ENCODE results near the gene FABP2. TPM values are rescaled to one million over a fixed set of nuclear protein-coding genes. Genes with fewer than 3 reads are reported as not detected.
"Not testable (repeated sequence)": the region's sequence is repeated elsewhere in the genome, so short reads cannot be mapped to it uniquely, and the experiment has no call there.

Gene FABP2
- not detected for polyA plus RNA-seq (2013)

- CTCF ChIA-PET = interaction anchor here (1.1 to 1.3 kb wide), 3 partner anchors 11 to 730 kb away, joined by 3 to 4 read pairs (median 4); no protein-coding TSS in a partner anchor
- no peak for DNase-seq
- H3K27me3 ChIP-seq (replicated peaks in 2 of 5; ENCODE audit: control insufficient read depth in 4 of 5, insufficient read depth in 5 of 5, low read length in 4 of 5) = peaks cover 0 to 3% (median 0%) of the 10 kb centered on the region in 5 experiments
- no peak within 1 kb of the TSS for H3K4me3 ChIP-seq (ENCODE audit: control insufficient read depth in 1 of 7, extremely low read depth in 1 of 7, insufficient read depth in 4 of 7, low read depth in 2 of 7, low read length in 6 of 7)
- H3K4me1 ChIP-seq (ENCODE audit: control extremely low read depth in 1 of 4, control insufficient read depth in 4 of 4, insufficient read depth in 4 of 4, low read length in 3 of 4) = no peaks in the 10 kb centered on the region
- 100% methylated on average over 2 of the region's 6 CpGs for WGBS (ENCODE audit: insufficient coverage)
- no peak within 1 kb of the TSS for H3K27ac ChIP-seq (ENCODE audit: insufficient read depth in 1 of 2, low read depth in 1 of 2, low read length in 2 of 2, poor library complexity in 1 of 2, severe bottlenecking in 2 of 2)
- POLR2A ChIA-PET = no interaction called here
- no peaks in the 10 kb centered on the region for H3K9me3 ChIP-seq (ENCODE audit: control extremely low read depth in 1 of 5, control insufficient read depth in 4 of 5, insufficient read depth in 2 of 5, low read depth in 1 of 5, low read length in 4 of 5)
- H3K36me3 ChIP-seq (ENCODE audit: control insufficient read depth in 4 of 4, insufficient read depth in 4 of 4, low read length in 3 of 4) = no peaks in the 10 kb centered on the region
Measured at GRCh38 chr4:119321921-119322687, at the start of gene FABP2. Gene FABP2, minus strand, starts transcription at chr4:119322138. Its CDS starts 36 bp downstream, at chr4:119322102.

- H3K27ac ChIP-seq (ENCODE audit: insufficient read depth in 1 of 2, low read depth in 1 of 2, low read length in 2 of 2, poor library complexity in 1 of 2, severe bottlenecking in 2 of 2); H3K36me3 ChIP-seq (ENCODE audit: control insufficient read depth in 4 of 4, insufficient read depth in 4 of 4, low read length in 3 of 4); H3K4me3 ChIP-seq (ENCODE audit: control insufficient read depth in 1 of 7, extremely low read depth in 1 of 7, insufficient read depth in 4 of 7, low read depth in 2 of 7, low read length in 6 of 7); CTCF ChIA-PET; H3K9me3 ChIP-seq (ENCODE audit: control extremely low read depth in 1 of 5, control insufficient read depth in 4 of 5, insufficient read depth in 2 of 5, low read depth in 1 of 5, low read length in 4 of 5); POLR2A ChIA-PET; H3K27me3 ChIP-seq (replicated peaks in 2 of 5; ENCODE audit: control insufficient read depth in 4 of 5, insufficient read depth in 5 of 5, low read length in 4 of 5): not testable (repeated sequence)
- WGBS (ENCODE audit: insufficient coverage) = no CpG with 5 or more reads among the region's 3 CpGs
- H3K4me1 ChIP-seq (ENCODE audit: control extremely low read depth in 1 of 4, control insufficient read depth in 4 of 4, insufficient read depth in 4 of 4, low read length in 3 of 4) = peaks cover 3 to 11% (median 8%) of the 10 kb centered on the region in 4 experiments
- peak in 1 of 3 donors; percentile 0 for DNase-seq
Measured at GRCh38 chr4:119370951-119371683, 49.2 kb upstream of the FABP2 start.

GRCh38 chr4:119370392-119370791, 48.5 kb upstream of the FABP2 start:
- H3K9me3 ChIP-seq (ENCODE audit: control extremely low read depth in 1 of 5, control insufficient read depth in 4 of 5, insufficient read depth in 2 of 5, low read depth in 1 of 5, low read length in 4 of 5); H3K4me3 ChIP-seq (ENCODE audit: control insufficient read depth in 1 of 7, extremely low read depth in 1 of 7, insufficient read depth in 4 of 7, low read depth in 2 of 7, low read length in 6 of 7); POLR2A ChIA-PET; H3K36me3 ChIP-seq (ENCODE audit: control insufficient read depth in 4 of 4, insufficient read depth in 4 of 4, low read length in 3 of 4); H3K27me3 ChIP-seq (replicated peaks in 2 of 5; ENCODE audit: control insufficient read depth in 4 of 5, insufficient read depth in 5 of 5, low read length in 4 of 5); H3K27ac ChIP-seq (ENCODE audit: insufficient read depth in 1 of 2, low read depth in 1 of 2, low read length in 2 of 2, poor library complexity in 1 of 2, severe bottlenecking in 2 of 2); CTCF ChIA-PET: not testable (repeated sequence)
- no CpG with 5 or more reads among the region's 5 CpGs for WGBS (ENCODE audit: insufficient coverage)
- peak; percentile 77 to 94 (median 93) for DNase-seq
- peaks cover 3 to 11% (median 8%) of the 10 kb centered on the region in 4 experiments for H3K4me1 ChIP-seq (ENCODE audit: control extremely low read depth in 1 of 4, control insufficient read depth in 4 of 4, insufficient read depth in 4 of 4, low read length in 3 of 4)

GRCh38 chr4:119366802-119367201, 44.9 kb upstream of the FABP2 start:
- WGBS (ENCODE audit: insufficient coverage) = 67% methylated on average over 3 of the region's 7 CpGs
- H3K36me3 ChIP-seq (ENCODE audit: control insufficient read depth in 4 of 4, insufficient read depth in 4 of 4, low read length in 3 of 4); H3K9me3 ChIP-seq (ENCODE audit: control extremely low read depth in 1 of 5, control insufficient read depth in 4 of 5, insufficient read depth in 2 of 5, low read depth in 1 of 5, low read length in 4 of 5); CTCF ChIA-PET; POLR2A ChIA-PET; H3K27ac ChIP-seq (ENCODE audit: insufficient read depth in 1 of 2, low read depth in 1 of 2, low read length in 2 of 2, poor library complexity in 1 of 2, severe bottlenecking in 2 of 2); DNase-seq; H3K27me3 ChIP-seq (replicated peaks in 2 of 5; ENCODE audit: control insufficient read depth in 4 of 5, insufficient read depth in 5 of 5, low read length in 4 of 5); H3K4me3 ChIP-seq (ENCODE audit: control insufficient read depth in 1 of 7, extremely low read depth in 1 of 7, insufficient read depth in 4 of 7, low read depth in 2 of 7, low read length in 6 of 7): not testable (repeated sequence)
- peaks cover 3 to 11% (median 8%) of the 10 kb centered on the region in 4 experiments for H3K4me1 ChIP-seq (ENCODE audit: control extremely low read depth in 1 of 4, control insufficient read depth in 4 of 4, insufficient read depth in 4 of 4, low read length in 3 of 4)

GRCh38 chr4:119364203-119364602, 42.3 kb upstream of the FABP2 start:
- H3K9me3 ChIP-seq (ENCODE audit: control extremely low read depth in 1 of 5, control insufficient read depth in 4 of 5, insufficient read depth in 2 of 5, low read depth in 1 of 5, low read length in 4 of 5); H3K36me3 ChIP-seq (ENCODE audit: control insufficient read depth in 4 of 4, insufficient read depth in 4 of 4, low read length in 3 of 4); H3K27me3 ChIP-seq (replicated peaks in 2 of 5; ENCODE audit: control insufficient read depth in 4 of 5, insufficient read depth in 5 of 5, low read length in 4 of 5); POLR2A ChIA-PET; H3K4me1 ChIP-seq (ENCODE audit: control extremely low read depth in 1 of 4, control insufficient read depth in 4 of 4, insufficient read depth in 4 of 4, low read length in 3 of 4); H3K4me3 ChIP-seq (ENCODE audit: control insufficient read depth in 1 of 7, extremely low read depth in 1 of 7, insufficient read depth in 4 of 7, low read depth in 2 of 7, low read length in 6 of 7); CTCF ChIA-PET; DNase-seq; H3K27ac ChIP-seq (ENCODE audit: insufficient read depth in 1 of 2, low read depth in 1 of 2, low read length in 2 of 2, poor library complexity in 1 of 2, severe bottlenecking in 2 of 2): not testable (repeated sequence)
- 100% methylated on average over 1 of the region's 1 CpG for WGBS (ENCODE audit: insufficient coverage)

GRCh38 chr4:119363372-119363771, 41.4 kb upstream of the FABP2 start:
- H3K36me3 ChIP-seq (ENCODE audit: control insufficient read depth in 4 of 4, insufficient read depth in 4 of 4, low read length in 3 of 4); H3K27ac ChIP-seq (ENCODE audit: insufficient read depth in 1 of 2, low read depth in 1 of 2, low read length in 2 of 2, poor library complexity in 1 of 2, severe bottlenecking in 2 of 2); H3K4me3 ChIP-seq (ENCODE audit: control insufficient read depth in 1 of 7, extremely low read depth in 1 of 7, insufficient read depth in 4 of 7, low read depth in 2 of 7, low read length in 6 of 7); DNase-seq; H3K9me3 ChIP-seq (ENCODE audit: control extremely low read depth in 1 of 5, control insufficient read depth in 4 of 5, insufficient read depth in 2 of 5, low read depth in 1 of 5, low read length in 4 of 5); H3K4me1 ChIP-seq (ENCODE audit: control extremely low read depth in 1 of 4, control insufficient read depth in 4 of 4, insufficient read depth in 4 of 4, low read length in 3 of 4); H3K27me3 ChIP-seq (replicated peaks in 2 of 5; ENCODE audit: control insufficient read depth in 4 of 5, insufficient read depth in 5 of 5, low read length in 4 of 5); POLR2A ChIA-PET; CTCF ChIA-PET: not testable (repeated sequence)
- 68% methylated on average over 4 of the region's 6 CpGs for WGBS (ENCODE audit: insufficient coverage)

- H3K36me3 ChIP-seq (ENCODE audit: control insufficient read depth in 4 of 4, insufficient read depth in 4 of 4, low read length in 3 of 4); H3K27ac ChIP-seq (ENCODE audit: insufficient read depth in 1 of 2, low read depth in 1 of 2, low read length in 2 of 2, poor library complexity in 1 of 2, severe bottlenecking in 2 of 2); CTCF ChIA-PET; DNase-seq; H3K4me3 ChIP-seq (ENCODE audit: control insufficient read depth in 1 of 7, extremely low read depth in 1 of 7, insufficient read depth in 4 of 7, low read depth in 2 of 7, low read length in 6 of 7); POLR2A ChIA-PET; H3K27me3 ChIP-seq (replicated peaks in 2 of 5; ENCODE audit: control insufficient read depth in 4 of 5, insufficient read depth in 5 of 5, low read length in 4 of 5); H3K4me1 ChIP-seq (ENCODE audit: control extremely low read depth in 1 of 4, control insufficient read depth in 4 of 4, insufficient read depth in 4 of 4, low read length in 3 of 4); H3K9me3 ChIP-seq (ENCODE audit: control extremely low read depth in 1 of 5, control insufficient read depth in 4 of 5, insufficient read depth in 2 of 5, low read depth in 1 of 5, low read length in 4 of 5): not testable (repeated sequence)
- 100% methylated on average over 3 of the region's 3 CpGs for WGBS (ENCODE audit: insufficient coverage)
Measured at GRCh38 chr4:119362413-119362812, 40.5 kb upstream of the FABP2 start.
